Smooth muscle cell (in vitro differentiated cells): ENCODE data around the gene SUPT3H. TPM values are rescaled to one million over a fixed set of nuclear protein-coding genes. Genes with fewer than 3 reads are reported as not detected.

Source experiments
- DNase-seq: peaks from one replicate; lab custom pipeline; 2025; ENCODE audit not compliant: unreplicated experiment; lab: John Stamatoyannopoulos, UW
- H2AFZ ChIP-seq: fragments of 200-600 bp; sonication (generic); 2 replicates; pipeline ENCODE4 v1.6.0; 2016; ENCODE audit warnings: antibody characterized with exemption, low read depth, mild to moderate bottlenecking
- H3F3A ChIP-seq: fragments of 200-600 bp; sonication (generic); 2 replicates; pipeline ENCODE4 v1.6.0; 2017; ENCODE audit warnings: antibody characterized with exemption, low read depth
- H3K27ac ChIP-seq: fragments of 200-600 bp; sonication (generic); 2 replicates; pipeline ENCODE4 v1.5.1; 2016; ENCODE audit warnings: low read depth, mild to moderate bottlenecking
- H3K27me3 ChIP-seq: fragments of 200-600 bp; sonication (generic); 2 replicates; pipeline ENCODE4 v1.6.1; 2016; ENCODE audit warnings: low read depth, mild to moderate bottlenecking
- H3K36me3 ChIP-seq: fragments of 200-600 bp; sonication (generic); 2 replicates; pipeline ENCODE4 v1.5.1; 2016; ENCODE audit warnings: low read depth
- H3K4me1 ChIP-seq: fragments of 200-600 bp; sonication (generic); 2 replicates; pipeline ENCODE4 v1.5.1; 2016; ENCODE audit warnings: low read depth
- H3K4me2 ChIP-seq: fragments of 200-600 bp; sonication (generic); 2 replicates; pipeline ENCODE4 v1.6.0; 2016; ENCODE audit warnings: mild to moderate bottlenecking
- H3K4me3 ChIP-seq: fragments of 200-600 bp; sonication (generic); 2 replicates; pipeline ENCODE4 v1.5.1; 2016; ENCODE audit warnings: mild to moderate bottlenecking
- H3K79me2 ChIP-seq: fragments of 200-600 bp; sonication (generic); 2 replicates; pipeline ENCODE4 v1.6.0; 2016; ENCODE audit warnings: low read depth, mild to moderate bottlenecking
- H3K9ac ChIP-seq: fragments of 200-600 bp; sonication (generic); 2 replicates; pipeline ENCODE4 v1.6.0; 2016; ENCODE audit warnings: low read depth
- H3K9me3 ChIP-seq: fragments of 200-600 bp; sonication (generic); replicated peaks from 2 replicates; pipeline ENCODE4 v1.5.1; 2016; ENCODE audit warnings: low read depth
- H4K20me1 ChIP-seq: fragments of 200-600 bp; sonication (generic); 2 replicates; pipeline ENCODE4 v1.6.0; 2016; ENCODE audit warnings: low read depth
- WGBS: methylation state at CpG from one replicate; pipeline ENCODE4 v1.1.7; 2016; ENCODE audit warnings: low lambda C conversion rate; 5-methylcytosine and 5-hydroxymethylcytosine counted together
- polyA plus RNA-seq: library from polyadenylated mRNA; unstranded; fragments of >200 nt; fragmentation: Nextera tagmentation; extraction: Ambion mirVana; gene quantifications from 2 replicates; pipeline ENCODE4 v1.2.1, GENCODE V29; 2016
- total RNA-seq: library from RNA; depleted of rRNA; stranded (reverse); fragments of >200 nt; gene quantifications from 2 replicates; pipeline ENCODE4 v1.2.3, GENCODE V29; 2014
- TF ChIP-seq, protein P1 (sequence below): fragments of 200-600 bp; sonication (generic); IDR thresholded peaks from 2 replicates; pipeline ENCODE4 v1.5.1; 2017; ENCODE audit warnings: borderline replicate concordance, mild to moderate bottlenecking, antibody characterized with exemption; ENCODE audit not compliant: insufficient read depth, poor library complexity, severe bottlenecking

SUPT3H gene
- total and polyA plus RNA-seq, 2 experiments from 2014 or later: 19.4 to 22.9 TPM

DNA sequence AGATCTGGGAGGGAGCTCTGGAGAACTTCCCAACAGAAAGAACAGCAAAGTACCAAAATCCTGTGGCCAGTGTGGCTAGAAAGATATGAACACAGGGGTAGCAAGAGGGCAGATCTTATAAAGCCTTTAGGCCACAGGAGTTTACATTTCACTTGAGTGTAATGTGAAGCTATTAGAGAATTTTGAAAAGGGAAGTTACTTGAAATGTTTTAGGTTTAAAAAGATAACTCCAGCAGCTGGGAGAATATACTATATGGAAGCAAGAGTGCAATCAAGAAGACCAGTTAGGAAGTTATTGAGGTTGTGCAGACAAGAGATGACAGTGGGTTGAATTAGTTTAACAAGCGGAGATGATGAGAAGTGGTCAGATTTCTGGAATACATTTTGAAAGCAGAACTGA lies 7.9 kb downstream of the SUPT3H start:
- Histone ChIP-seq H3K4me2 (peak overlapping the region; percentile 9), H2AFZ (no peak overlapping the region), H3K36me3 (no peaks in the 10 kb centered on the region), H3K4me3 (no peak overlapping the region), H3K9ac (no peak overlapping the region), H3K27ac (peak overlapping the region; percentile 20), H3K27me3 (no peaks in the 10 kb centered on the region), H4K20me1 (no peaks in the 10 kb centered on the region), H3F3A (no peaks in the 10 kb centered on the region), H3K4me1 (no peaks in the 10 kb centered on the region), H3K79me2 (peaks cover 28% of the 10 kb centered on the region), H3K9me3 (no peaks in the 10 kb centered on the region)
- DNase-seq: no peak
- WGBS: 52% methylated on average over 1 of the region's 1 CpG
- TF ChIP-seq, protein P1, sequence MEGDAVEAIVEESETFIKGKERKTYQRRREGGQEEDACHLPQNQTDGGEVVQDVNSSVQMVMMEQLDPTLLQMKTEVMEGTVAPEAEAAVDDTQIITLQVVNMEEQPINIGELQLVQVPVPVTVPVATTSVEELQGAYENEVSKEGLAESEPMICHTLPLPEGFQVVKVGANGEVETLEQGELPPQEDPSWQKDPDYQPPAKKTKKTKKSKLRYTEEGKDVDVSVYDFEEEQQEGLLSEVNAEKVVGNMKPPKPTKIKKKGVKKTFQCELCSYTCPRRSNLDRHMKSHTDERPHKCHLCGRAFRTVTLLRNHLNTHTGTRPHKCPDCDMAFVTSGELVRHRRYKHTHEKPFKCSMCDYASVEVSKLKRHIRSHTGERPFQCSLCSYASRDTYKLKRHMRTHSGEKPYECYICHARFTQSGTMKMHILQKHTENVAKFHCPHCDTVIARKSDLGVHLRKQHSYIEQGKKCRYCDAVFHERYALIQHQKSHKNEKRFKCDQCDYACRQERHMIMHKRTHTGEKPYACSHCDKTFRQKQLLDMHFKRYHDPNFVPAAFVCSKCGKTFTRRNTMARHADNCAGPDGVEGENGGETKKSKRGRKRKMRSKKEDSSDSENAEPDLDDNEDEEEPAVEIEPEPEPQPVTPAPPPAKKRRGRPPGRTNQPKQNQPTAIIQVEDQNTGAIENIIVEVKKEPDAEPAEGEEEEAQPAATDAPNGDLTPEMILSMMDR: no peak

DNA sequence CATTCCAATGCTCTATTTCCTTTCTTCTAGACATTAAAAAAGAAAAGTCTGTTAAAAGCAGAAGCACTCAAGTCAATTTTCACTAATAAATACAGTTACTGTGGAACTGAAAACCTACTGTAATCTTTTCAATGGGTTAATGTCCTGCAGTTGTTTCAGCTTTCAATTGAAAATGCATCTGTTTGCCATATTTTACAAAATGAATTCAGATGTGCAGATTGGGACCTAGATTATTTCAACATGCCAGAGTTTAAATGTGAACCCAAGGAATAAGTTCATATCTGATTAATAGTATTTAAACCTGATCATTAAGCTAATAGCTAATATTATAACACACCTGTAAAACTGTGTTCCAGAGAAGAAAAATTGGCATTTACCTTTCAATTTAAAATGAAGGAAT lies 9.7 kb downstream of the SUPT3H start:
- Histone ChIP-seq H3K27me3 (no peaks in the 10 kb centered on the region), H2AFZ (no peak overlapping the region), H3K79me2 (peaks cover 10% of the 10 kb centered on the region), H3K9me3 (no peaks in the 10 kb centered on the region), H3K4me2 (no peak overlapping the region), H3K27ac (no peak overlapping the region), H3K4me1 (no peaks in the 10 kb centered on the region), H3F3A (no peaks in the 10 kb centered on the region), H3K9ac (no peak overlapping the region), H4K20me1 (no peaks in the 10 kb centered on the region), H3K4me3 (no peak overlapping the region), H3K36me3 (no peaks in the 10 kb centered on the region)
- TF ChIP-seq, protein P1: no peak
- no peak for DNase-seq

DNA sequence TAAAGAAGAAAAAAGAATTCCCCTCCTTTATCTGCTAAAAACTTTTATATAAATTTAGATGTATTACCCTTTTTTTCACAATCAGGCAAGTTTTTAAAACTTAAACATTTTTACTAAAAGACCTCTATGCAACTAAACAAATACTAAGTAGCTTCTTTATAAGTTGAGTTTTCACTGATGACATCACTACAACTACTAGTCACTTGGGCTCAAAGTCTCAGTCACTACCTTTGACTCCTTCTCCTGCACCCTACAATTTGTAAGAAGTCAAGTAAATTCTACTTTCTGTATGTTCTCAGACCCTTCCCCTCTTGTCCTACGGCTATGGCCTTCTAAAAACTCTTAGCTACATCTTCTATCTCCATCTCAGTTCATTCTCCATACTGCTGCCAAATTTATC lies 11.2 kb downstream of the SUPT3H start:
- Histone ChIP-seq H3F3A (no peaks in the 10 kb centered on the region), H2AFZ (no peak overlapping the region), H4K20me1 (no peaks in the 10 kb centered on the region), H3K9me3 (no peaks in the 10 kb centered on the region), H3K36me3 (no peaks in the 10 kb centered on the region), H3K9ac (no peak overlapping the region), H3K27me3 (no peaks in the 10 kb centered on the region), H3K4me2 (no peak overlapping the region), H3K4me1 (no peaks in the 10 kb centered on the region), H3K79me2 (peaks cover 9% of the 10 kb centered on the region), H3K27ac (no peak overlapping the region), H3K4me3 (no peak overlapping the region)
- TF ChIP-seq, protein P1: no peak
- DNase-seq: no peak
- 92% methylated on average over 1 of the region's 1 CpG for WGBS

DNA sequence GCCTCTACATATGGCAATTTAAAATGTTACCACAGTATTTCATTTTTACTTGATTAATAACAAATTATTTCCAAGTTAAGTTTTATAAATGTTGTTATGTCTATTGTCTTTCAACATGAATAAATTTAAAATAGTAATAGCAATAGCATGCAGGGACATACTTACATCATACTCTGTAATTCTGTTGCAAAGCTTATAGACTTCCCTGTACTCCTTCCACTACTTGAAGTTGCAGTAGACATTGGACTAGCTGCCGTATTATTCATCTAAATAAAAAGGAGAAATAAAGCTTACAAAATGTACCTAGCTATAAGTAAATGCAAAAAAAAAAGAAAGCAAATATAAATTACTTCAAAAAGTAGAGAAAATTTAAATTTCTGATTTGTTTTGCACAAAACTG lies 12.7 kb downstream of the SUPT3H start:
- Histone ChIP-seq H3K4me2 (no peak overlapping the region), H3K9ac (no peak overlapping the region), H3K4me1 (no peaks in the 10 kb centered on the region), H3K27ac (no peak overlapping the region), H3K27me3 (no peaks in the 10 kb centered on the region), H2AFZ (no peak overlapping the region), H3K79me2 (peaks cover 9% of the 10 kb centered on the region), H3K36me3 (no peaks in the 10 kb centered on the region), H3F3A (no peaks in the 10 kb centered on the region), H3K9me3 (no peaks in the 10 kb centered on the region), H4K20me1 (peaks cover 8% of the 10 kb centered on the region), H3K4me3 (no peak overlapping the region)
- 92% methylated on average over 1 of the region's 1 CpG for WGBS
- TF ChIP-seq, protein P1: no peak
- no peak for DNase-seq
